K562 (cell line): ENCODE measurements around the gene PPARG.

Source experiments
- CTCF ChIP-seq, 3 experiments: IDR thresholded peaks in 2 of 3; conservative IDR thresholded peaks in 1 of 3; 2 replicates each; pipeline ENCODE4 v1.5.1; 2011 to 2012; ENCODE audit warnings: low read length in 3 of 3, mild to moderate bottlenecking in 3 of 3, control low read depth in 2 of 3, improper control_type of control experiment in 1 of 3, inconsistent platforms in 1 of 3, low read depth in 1 of 3, mixed read lengths in 1 of 3, moderate library complexity in 1 of 3; ENCODE audit not compliant: insufficient read depth in 2 of 3
- POLR2AphosphoS5 ChIP-seq: IDR thresholded peaks from 2 replicates; pipeline ENCODE4 v1.6.1; 2011; ENCODE audit warnings: mild to moderate bottlenecking, low read depth, low read length, moderate library complexity; ENCODE audit not compliant: control insufficient read depth, insufficient read depth
- RAD21 ChIP-seq, 2 experiments: fragments of 250-450 bp in 1 of 2; fragments of 450-650 bp in 1 of 2; sonication (Bioruptor Pico) in 1 of 2; formaldehyde crosslinking in 1 of 2; IDR thresholded peaks in 1 of 2; conservative IDR thresholded peaks in 1 of 2; 2 replicates each; pipeline versions ENCODE4 v1.4.0 to v1.8.0; 2020 to 2022; ENCODE audit warnings: mild to moderate bottlenecking in 2 of 2, moderate library complexity in 1 of 2

- TF ChIP-seq POLR2AphosphoS5 = no peak
- TF ChIP-seq RAD21 (CRISPR knock-in tag; conservative IDR thresholded peaks at IDR 0.05 in 1 of 2, IDR thresholded peaks at IDR 0.05 in 1 of 2) = no peak
- TF ChIP-seq CTCF (IDR thresholded peaks at IDR 0.05 in 2 of 3, conservative IDR thresholded peaks at IDR 0.05 in 1 of 3; ENCODE audit: insufficient read depth in 2 of 3, low read depth in 1 of 3, low read length in 3 of 3) = no peak
These were observed 156.0 kb downstream of the PPARG start for GRCh38 chr3:12444582-12445471.
